HuH-7 (cell line): ENCODE measurements around the gene PI4KA.
"Not testable (repeated sequence)": the region's sequence is repeated elsewhere in the genome, so short reads cannot be mapped to it uniquely, and the experiment has no call there.

Experiments used
- DNase-seq: peaks from one replicate; pipeline ENCODE4 v3.0.0; 2011; ENCODE audit warnings: low spot score

The PI4KA gene

GRCh38 chr22:20664594-20664959 lies 194.0 kb downstream of the PI4KA start:
- DNase-seq, result no peak

- DNase-seq, result no peak
These were observed 194.5 kb downstream of the PI4KA start for GRCh38 chr22:20663941-20664593.

GRCh38 chr22:20663137-20663828 lies 195.3 kb downstream of the PI4KA start:
- no peak for DNase-seq

GRCh38 chr22:20662524-20663036 lies 196.0 kb downstream of the PI4KA start:
- not testable (repeated sequence) for DNase-seq

GRCh38 chr22:20661473-20661872 lies 197.1 kb downstream of the PI4KA start:
- no peak for DNase-seq

GRCh38 chr22:20660441-20661054 lies 198.1 kb downstream of the PI4KA start:
- DNase-seq, result no peak

GRCh38 chr22:20659920-20660319 lies 198.7 kb downstream of the PI4KA start:
- DNase-seq, result no peak

- no peak for DNase-seq
These were observed 199.4 kb downstream of the PI4KA start for GRCh38 chr22:20659258-20659657.

- no peak for DNase-seq
These were observed 200.0 kb downstream of the PI4KA start for GRCh38 chr22:20658433-20659222.

GRCh38 chr22:20657963-20658362 lies 200.6 kb downstream of the PI4KA start:
- no peak for DNase-seq
